Lung microvascular endothelial cell (primary cell): ENCODE measurements around the gene RANBP6. TPM values are rescaled to one million over a fixed set of nuclear protein-coding genes. Genes with fewer than 3 reads are reported as not detected.
A peak's percentile ranks its signal among the peaks of the same experiment; 100 is the strongest.

Experiments
- DNase-seq, 2 donors: peaks; one replicate each; pipeline versions ENCODE4 v3.0.0 to v3.0.0-alpha.2; 2010; ENCODE audit warnings: low read depth in 2 of 2
- total RNA-seq: library from RNA; depleted of rRNA; stranded (reverse); fragments of >200 nt; gene quantifications from 2 replicates; pipeline ENCODE4 v1.2.1, GENCODE V29; 2014

The RANBP6 gene
- total RNA-seq, 1 donor from 2014 or later: 31.5 TPM

DNA sequence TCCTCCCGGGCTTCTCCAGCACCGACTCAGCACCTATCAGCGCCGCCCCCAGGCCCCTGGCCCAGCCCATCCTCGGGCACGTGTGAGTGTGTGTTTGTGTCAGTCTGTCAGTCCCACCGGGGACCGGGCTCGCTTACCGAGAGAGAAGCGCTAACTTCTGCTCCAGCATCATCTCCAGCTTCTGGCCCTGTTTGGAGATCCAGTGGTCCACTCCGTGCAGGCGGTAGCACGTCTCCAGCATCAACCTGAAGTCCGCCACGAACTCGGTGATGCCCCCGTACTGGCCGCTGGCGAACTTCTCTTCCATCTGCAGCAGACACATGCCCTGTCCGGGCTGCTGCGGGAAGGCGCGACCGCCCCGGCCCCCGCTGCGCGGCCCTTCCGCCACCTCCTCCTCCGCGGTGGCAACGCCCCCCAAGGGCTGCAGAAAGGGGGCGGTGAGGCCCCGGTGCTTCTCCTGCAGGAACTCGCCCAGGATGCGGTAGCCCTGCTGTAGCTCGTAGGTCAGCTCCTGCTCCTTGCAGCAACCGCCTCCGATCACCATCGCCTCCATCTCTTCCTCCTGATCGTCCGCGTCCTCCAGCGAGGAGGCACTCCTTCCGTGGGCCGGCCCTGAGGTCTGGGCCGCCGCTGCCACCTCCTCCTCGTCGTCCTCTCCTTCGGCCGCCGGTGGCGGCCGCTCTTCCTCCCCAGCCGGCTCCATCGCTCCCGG lies 8.2 kb downstream of the RANBP6 start:
- peak; percentile 80 to 84 for DNase-seq

DNA sequence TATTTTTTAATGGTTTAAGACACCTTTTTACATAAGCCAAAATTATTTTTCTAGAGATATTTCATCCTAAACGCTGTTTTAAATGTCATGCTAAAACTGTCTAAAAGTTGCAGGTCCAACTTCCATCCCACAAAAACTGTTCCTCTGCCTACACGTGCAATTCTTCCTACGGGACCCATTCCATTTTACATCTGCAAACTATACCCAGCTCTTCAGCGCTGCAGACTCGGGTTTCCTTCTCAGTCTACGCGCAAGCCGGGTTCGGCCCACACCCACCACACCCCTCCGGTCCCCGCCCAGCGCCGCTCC lies 8.7 kb downstream of the RANBP6 start:
- no peak for DNase-seq

DNA sequence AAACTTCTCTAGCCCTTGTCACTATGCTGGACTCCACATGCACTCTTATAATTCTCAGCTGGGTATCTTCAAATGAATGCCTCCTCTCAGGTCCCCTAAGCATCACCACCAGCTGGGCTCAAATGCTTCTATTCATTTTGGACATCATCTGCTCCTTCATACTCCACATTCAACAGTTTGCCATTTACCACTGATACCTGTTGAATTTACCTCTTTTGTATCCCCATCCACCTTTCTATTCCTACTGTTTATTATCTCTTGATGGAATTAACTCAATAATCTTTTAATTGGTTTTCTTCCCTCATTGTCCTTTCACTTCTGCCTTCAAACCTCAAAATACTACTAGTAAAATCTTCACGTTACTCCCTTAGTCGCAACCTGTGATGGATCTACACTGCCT lies 14.5 kb downstream of the RANBP6 start:
- DNase-seq: no peak

DNA sequence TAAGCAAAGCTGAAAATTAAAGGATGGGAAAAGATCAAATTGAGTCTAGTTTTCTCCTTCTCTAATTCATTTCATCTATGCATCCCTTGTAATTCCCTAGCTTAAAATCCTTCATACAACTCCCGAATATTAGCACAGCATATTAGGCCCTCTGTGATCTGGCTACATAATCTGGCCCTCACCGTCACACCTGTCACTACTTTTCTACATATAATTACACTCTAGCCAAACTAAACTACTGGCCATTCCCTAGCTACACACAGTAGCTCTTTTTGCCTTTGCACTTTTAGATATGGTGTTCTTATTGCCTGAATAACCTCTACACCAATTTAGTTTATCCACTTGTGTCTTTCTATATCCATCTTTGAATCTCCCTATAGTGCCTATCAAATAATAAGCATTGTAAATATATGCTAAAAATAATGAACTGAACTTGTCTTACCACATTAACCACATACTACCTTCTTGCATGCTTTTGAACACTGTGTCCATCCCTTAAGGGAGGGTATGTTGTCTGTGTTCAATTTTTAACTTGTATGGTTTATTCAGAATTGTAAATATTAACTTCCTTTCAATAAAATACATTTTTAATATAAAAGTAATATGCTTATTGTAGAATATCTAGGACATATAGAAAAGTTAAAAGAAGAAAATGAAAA lies 15.9 kb downstream of the RANBP6 start:
- DNase-seq: no peak

DNA sequence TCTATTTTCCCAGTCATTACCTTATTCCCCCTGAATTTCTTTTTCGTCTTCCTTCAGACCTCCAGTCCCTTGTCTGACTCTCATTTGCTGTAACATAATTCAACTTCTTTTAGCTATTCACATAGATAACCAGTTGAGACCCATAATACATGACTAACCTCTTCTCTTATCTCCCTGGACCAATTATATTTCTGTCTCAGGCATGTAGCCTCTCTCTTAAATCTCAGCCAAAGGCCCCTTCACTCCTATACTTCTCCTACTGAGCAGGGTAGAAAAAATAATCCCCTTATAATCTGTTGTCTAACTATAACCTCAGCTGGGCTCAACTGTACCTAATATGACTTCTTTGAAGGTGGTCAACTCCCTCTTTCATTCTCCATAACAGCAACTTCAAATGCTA lies 20.9 kb downstream of the RANBP6 start:
- DNase-seq: no peak

DNA sequence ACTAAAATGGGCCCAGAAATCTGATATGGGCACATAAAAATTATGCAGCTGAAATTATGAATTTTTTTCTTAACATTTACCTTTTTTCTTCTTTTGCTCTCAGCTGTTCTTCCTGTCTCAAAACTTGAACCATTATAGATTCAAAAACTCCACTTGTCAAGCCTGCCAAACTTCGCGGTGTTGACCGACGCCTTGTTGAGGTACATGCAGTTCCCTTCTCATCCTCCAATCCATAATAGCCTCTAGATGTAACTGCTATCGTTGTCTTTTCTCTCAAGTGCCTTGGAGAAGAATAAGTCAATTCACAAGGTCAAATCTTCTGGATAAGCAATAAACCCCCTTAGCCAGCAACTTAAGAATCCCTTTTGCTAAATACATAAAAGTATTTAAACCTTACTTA lies 27.2 kb downstream of the RANBP6 start:
- DNase-seq: no peak

DNA sequence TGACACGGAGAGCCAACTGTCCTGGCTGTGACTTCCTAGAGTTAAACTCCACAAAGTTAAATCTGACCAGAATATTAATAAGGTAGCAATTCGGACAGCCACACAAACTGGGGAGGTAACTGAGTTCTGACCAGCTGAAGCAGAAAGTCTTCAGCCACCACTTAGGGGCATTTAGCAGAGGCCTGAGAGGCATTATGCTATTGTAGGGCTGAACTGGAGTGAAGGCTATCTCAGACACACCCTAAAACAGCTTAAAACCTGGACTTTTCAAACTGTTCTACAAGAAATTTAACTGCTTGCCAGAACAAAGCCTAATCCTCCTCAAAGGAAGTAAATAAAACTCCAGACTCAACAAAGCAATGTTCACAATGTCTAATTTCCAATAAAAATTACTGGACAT lies 32.4 kb downstream of the RANBP6 start:
- no peak for DNase-seq

DNA sequence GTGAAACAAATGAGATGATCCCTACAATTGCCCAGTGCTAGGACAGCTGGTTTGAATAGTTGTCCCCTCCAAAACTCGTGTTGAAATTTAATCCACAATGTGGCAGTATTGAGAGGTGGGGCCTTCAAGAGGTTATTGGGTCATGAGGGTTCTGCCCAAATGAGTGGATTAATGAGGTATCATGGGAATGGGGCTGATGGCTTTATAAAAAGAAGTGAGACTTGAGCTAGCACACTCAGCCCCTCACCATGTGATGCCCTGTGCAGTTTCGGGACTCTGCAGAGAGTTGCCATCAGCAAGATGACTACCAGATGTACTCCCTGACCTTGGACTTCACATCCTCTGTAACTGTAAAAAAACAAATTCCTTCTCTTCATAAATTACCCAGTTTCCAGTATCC lies 33.1 kb downstream of the RANBP6 start:
- no peak for DNase-seq

DNA sequence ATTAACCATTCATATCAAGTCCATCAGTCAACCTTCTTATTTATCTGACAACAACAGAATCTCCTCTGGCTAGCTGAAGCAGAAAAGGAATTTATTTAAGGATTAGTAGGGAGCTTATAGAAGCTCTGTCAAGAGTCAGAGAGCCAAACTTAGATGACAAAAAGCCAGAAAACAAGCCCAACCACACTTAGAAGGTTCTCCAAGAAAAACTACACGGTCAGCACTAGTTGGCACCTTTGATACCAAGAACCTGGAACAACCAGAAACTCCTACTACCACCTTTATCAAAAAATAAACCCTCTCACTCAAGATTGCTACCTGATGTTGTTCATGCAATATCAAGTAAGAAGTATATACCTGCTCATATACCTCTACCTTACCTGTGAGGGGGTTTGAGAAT lies 36.9 kb downstream of the RANBP6 start:
- no peak for DNase-seq

DNA sequence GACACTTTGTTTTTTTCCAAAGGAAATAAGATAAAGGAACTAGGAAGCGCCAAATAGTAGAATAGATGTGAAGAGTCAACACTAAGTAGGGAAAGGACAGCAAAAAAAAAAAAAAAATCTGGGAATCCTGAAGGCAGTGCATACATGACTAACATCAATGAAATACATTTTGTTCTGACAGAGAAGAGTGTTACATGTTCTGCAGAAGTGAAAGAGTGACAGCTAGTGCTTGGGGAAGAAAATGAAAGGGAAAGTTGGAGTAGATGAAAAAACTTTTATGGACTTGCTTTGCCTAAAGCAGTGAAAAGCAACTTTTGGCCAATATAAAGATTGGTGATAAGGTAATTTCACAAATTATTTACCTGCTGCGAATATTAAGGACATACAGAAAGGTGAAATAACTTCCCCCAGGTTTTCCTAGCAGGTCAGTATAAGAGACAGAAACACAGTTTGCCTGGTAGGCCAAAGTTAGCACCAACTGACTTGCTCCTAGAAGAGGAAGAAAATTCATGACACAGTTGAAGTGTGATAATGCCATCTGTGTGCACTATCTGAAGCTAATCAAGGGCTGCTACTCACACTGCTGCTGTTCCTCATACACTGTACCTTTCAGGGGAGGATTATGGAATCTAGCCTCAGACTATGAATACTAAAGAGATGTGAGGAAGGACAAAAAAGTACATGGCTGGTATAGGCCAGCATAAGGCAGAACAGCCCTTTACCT lies 38.6 kb downstream of the RANBP6 start:
- DNase-seq: peak; percentile 33 to 49

DNA sequence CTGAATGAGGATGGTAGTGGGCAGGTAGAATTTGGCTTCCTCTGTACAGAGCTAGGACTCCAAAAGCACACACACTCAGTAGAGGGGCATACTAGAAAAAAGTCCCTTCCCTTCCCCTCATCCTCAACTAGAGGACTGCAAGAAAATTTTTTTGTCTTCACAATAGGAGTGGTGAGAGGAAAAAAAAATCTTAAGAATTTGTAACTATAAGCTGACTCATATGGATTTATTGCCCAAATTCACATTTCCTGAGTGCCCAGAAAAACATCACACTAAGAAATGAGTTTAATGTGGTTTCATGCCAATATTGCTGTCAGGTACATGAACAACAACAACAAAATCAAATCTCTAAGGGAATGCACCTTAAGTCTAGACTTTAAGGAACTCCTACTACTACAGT lies 43.7 kb downstream of the RANBP6 start:
- peak in 1 of 2 donors; percentile 29 for DNase-seq

Other genes with a start within 250 kb of the RANBP6 start
- gene ERMP1, start 182.5 kb downstream of the RANBP6 start, total RNA-seq: 14.1 and 16.8 TPM in 2 replicates
- not detected in 2 replicates for gene MLANA, start 124.7 kb downstream of the RANBP6 start, total RNA-seq
- gene IL33, start 200.2 kb upstream of the RANBP6 start, total RNA-seq: 2.4 and 6.3 TPM in 2 replicates